CD1c-positive myeloid dendritic cell (primary cell): ENCODE results near the gene DOHH.
A peak's percentile ranks its signal among the peaks of the same experiment; 100 is the strongest.

Experiments used
- DNase-seq: peaks from one replicate; pipeline ENCODE4 v3.0.0-alpha.2; 2016; ENCODE audit errors: extremely low spot score

The DOHH gene

GRCh38 chr19:3500429-3501101 lies at the start of gene DOHH:
TSS of gene DOHH (minus strand) at chr19:3500674. CDS start at chr19:3496814, 3,860 bp downstream.
- DNase-seq = peak; percentile 98

- DNase-seq = no peak
Measured at GRCh38 chr19:3549816-3550215, 49.3 kb upstream of the DOHH start.

- DNase-seq = peak; percentile 90
Measured at GRCh38 chr19:3548606-3549005, 48.1 kb upstream of the DOHH start.

DNA sequence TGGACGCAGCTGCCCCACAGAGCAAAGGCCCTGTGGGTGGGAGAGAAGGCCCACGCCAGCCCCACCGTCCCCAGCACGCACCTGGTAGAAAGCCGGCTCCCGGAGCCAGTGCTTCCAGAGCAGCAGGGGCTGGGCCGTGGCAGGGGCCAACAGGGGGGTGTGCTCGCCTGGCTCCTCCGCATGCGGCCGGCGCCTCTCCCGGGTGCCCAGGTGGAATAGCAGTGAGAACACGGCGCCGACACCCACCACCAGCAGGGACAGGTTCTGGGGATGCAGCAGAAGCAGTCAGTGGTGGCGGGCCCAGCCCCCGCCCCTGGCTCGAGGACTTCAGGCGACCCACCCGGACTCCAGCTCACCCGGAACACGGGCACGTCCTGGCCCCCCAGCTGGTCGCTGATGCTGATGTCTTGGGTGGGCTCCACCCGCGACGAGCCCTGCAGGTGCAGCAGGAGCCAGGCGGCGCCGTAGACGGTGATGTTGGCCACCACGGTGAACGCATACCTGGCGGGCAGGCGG lies 47.4 kb upstream of the DOHH start:
- DNase-seq = no peak

- DNase-seq = no peak
Measured at GRCh38 chr19:3547301-3547731, 46.8 kb upstream of the DOHH start.

DNA sequence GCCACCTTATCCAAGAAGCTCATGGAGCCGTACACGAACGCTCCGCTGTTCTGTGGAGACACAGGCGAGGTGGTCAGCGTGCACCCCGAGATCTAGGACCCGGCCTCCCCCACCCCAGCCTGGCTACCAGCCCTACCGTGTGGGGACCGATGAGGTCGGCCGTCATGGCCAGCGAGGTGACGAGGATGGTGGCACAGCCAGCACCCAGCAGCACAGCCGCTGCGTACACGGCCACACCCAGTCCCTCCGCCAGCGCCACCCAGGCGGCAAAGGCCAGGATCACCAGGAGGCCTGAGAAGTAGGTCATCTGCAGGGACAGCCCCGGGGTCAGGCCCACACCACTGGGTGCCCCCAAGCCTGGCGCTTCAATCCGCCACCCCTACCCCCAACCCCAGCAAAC lies 45.6 kb upstream of the DOHH start:
- no peak for DNase-seq

DNA sequence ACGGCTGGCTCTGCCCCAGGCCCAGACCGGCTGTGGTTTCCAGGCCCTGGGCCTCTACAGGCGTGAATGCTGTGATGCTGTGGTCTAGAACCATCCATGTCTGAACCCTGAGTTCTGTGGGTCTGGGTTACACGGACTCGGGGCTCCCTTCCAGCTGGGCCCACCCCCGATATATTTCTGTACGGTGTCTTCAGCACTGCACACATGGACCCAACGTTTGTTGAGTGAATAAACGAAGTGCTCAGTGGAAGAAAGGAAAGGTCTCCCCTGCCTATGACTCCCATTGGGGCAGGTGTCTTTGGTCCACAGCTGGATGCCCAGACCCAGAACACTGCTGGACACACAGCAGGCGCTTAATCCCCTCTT lies 45.2 kb upstream of the DOHH start:
- no peak for DNase-seq

DNA sequence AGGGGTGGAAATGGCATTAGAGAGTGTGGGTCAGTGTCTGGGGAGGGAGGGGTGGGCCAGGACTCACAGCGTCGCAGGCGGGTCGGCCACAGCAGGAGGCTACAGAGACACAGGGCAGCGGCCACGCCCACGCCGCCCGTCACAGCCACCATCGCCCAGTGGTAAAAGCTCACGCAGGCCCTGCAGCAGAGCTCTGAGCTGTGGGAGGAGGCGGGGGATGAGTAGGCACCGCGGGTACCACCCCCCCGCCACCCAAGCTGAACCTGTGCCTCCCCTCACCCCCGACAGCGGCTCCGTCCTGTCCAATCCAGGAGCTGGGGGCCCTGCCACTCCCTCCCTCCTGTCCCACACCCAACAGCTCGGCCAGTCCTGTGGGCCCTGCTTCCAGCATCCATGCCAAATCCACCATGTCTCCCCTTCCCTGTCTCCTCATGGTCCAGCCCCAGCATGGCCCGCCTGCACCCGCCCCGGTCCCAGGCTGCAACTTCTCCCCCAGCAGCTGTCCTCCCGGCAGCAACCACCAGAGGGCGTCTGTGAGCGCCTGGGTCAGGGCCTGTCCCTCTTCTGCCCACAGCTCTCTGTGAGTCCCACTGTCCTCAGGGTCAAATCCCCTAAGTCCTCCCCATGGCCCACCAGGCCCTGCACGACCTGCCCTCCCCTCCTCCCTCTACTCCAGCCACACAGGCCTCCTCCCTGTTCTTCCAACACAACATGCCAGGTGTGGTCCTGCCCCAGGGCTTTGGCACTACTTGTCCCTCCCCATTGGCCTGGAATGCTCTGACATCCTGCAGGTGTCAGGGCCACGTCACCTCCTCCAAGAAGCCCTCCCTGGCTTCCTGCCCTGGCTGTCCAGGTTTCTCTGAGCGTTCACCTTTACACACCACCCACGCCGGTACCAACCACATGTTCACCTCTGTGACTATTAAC lies 44.5 kb upstream of the DOHH start:
- DNase-seq = peak; percentile 84

DNA sequence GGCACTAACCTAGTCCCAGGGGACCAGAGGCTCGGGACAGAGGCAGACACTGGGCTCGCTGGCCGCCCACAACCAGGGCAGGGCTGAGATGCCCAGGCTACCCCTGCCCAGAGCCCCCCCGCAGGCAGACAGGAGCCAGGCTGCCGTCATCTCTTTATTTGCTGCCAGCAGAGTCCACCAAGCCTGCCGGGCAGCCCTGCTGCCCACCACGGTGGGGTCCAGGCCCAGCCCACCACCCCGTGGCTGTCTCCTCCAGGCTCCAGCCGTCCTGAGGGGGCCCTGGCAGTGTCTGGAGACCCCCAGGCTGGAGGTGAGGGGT lies 43.5 kb upstream of the DOHH start:
- no peak for DNase-seq

- DNase-seq = no peak
Measured at GRCh38 chr19:3543150-3544057, 42.9 kb upstream of the DOHH start.

- no peak for DNase-seq
Measured at GRCh38 chr19:3539756-3540118, 39.3 kb upstream of the DOHH start.

GRCh38 chr19:3538965-3539755 lies 38.7 kb upstream of the DOHH start, which contains the start of gene TEKTIP1:
TSS of gene TEKTIP1 (plus strand) at chr19:3539174. CDS start at chr19:3539178, 4 bp downstream.
- DNase-seq = no peak

GRCh38 chr19:3538258-3538929 lies 37.9 kb upstream of the DOHH start:
- DNase-seq = no peak

- DNase-seq = peak; percentile 51
Measured at GRCh38 chr19:3537438-3538240, 37.2 kb upstream of the DOHH start.

GRCh38 chr19:3537101-3537437 lies 36.6 kb upstream of the DOHH start:
- DNase-seq = no peak

DNA sequence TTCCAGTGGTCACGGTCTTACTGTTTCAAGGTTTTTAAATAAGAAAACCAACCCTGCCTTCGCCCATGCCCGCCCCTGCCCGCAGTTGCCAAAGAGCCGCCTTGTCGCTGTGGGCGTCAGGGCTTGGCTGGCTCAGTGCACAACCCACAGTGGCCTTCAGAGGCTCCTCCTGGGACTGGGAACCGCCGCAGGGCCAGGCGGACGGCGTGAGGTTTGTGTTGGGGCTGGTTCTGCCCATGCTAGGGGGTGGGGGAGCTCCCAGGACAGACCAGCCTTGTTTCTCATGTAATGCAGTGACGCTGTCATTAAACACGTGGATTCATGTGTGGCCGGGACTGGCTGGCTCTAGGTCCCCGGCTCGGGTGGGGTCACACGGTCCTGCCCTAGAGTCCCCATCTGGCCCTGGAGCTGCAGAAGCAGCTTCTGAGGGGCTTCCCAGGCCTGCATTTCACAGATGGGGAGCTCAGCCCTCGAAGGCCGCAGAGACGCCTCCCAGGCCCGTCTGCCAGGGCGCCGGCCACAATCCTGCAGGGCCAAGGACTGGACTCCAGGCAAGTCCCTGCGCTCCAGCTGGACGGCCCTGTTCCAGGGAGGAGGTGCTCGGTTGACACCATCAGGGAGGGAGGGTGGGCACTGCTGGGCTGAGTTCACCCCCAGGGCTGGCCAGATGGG lies 36.1 kb upstream of the DOHH start:
- peak; percentile 65 for DNase-seq

GRCh38 chr19:3535981-3536380 lies 35.5 kb upstream of the DOHH start:
- DNase-seq = no peak

DNA sequence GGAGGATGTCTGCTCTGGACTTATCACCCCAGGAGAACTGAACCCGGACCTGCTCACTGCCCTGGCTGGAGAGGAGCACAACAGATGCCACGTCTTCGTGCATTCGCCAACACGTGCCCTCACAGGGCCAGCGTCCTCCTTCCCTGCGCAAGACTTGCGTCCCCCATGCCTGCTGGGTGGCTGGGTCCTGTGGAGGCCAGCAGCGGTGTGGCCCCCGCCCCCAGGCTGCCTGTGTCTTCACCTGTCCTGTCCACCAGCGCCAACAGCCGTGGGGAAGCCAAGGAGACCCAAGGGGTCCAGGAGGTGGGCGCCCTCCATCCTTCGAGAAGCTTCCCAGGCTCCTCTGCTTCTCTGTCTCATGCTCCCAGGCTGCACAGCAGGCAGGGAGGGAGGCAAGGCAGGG lies 35.1 kb upstream of the DOHH start:
- no peak for DNase-seq

DNA sequence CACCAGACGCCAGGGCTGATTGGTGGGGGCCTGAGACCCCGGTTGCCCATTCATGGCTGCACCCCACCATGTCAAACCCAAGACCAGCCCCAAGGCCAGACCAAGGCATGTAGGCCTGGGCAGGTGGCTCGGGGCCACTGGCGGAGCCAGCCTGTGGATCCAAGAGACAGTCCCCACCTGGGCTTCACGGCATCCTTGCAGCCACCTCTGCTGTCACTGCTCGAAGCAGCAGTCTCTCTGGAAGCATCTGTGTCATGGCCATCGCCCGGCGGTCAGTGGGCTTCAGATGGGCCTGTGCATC lies 34.7 kb upstream of the DOHH start:
- no peak for DNase-seq
